K562 (cell line): ENCODE results near the gene ZNF124. TPM values are rescaled to one million over a fixed set of nuclear protein-coding genes. Genes with fewer than 3 reads are reported as not detected.
A peak's percentile ranks its signal among the peaks of the same experiment; 100 is the strongest.

ENCODE experiments used
- ATAC-seq: fragments of 200-7000 bp; cut with Tn5 transposase; 3 replicates; pipeline ENCODE4 v1.9.1; 2020; ENCODE audit warnings: moderate library complexity
- BruUV-seq: library from RNA; stranded (reverse); fragments of 400-500 nt; replicated peaks from 2 replicates; lab custom pipeline; 2021; lab: Mats Ljungman, UMichigan
- CTCF ChIA-PET: fragments of 300-600 bp; formaldehyde crosslinking; extraction: SDS; loops from one replicate; lab custom pipeline; 2021; ENCODE audit warnings: low intra/inter-chr PET ratio; lab: Yijun Ruan, JAX
- POLR2A ChIA-PET: fragments of 300-600, 350-650 bp; sonication (Branson Sonifier 250); formaldehyde crosslinking; extraction: SDS; loops from one replicate; lab custom pipeline; 2021; ENCODE audit warnings: antibody characterized with exemption, inconsistent platforms; lab: Yijun Ruan, JAX
- DNase-seq, 4 experiments: peaks; one replicate each; pipeline versions ENCODE4 v3.0.0 to v3.0.0-alpha.2; 2011 to 2018; ENCODE audit warnings: low spot score in 3 of 4, mixed read lengths in 3 of 4; ENCODE audit errors: extremely low read depth in 1 of 4
- FAIRE-seq: peaks from 2 replicates; lab custom pipeline; 2011; peaks lifted over from hg19 to GRCh38; lab: Jason Lieb, UNC
- H2AFZ ChIP-seq: 2 replicates; pipeline ENCODE4 v1.6.0; 2011; ENCODE audit warnings: low read depth, low read length, control low read depth, inconsistent platforms
- H3K27ac ChIP-seq: fragments of 200-600 bp; 3 replicates; pipeline ENCODE4 v1.8.0; 2011; ENCODE audit warnings: low read depth, mild to moderate bottlenecking, control low read depth, inconsistent platforms, low read length, moderate library complexity, mixed read lengths; ENCODE audit errors: extremely low read depth
- H3K27me3 ChIP-seq, 2 experiments: fragments of 300-600 bp in 1 of 2; 2 replicates in 1 of 2; 3 replicates in 1 of 2; pipeline versions ENCODE4 v1.6.0 to v1.8.0; 2011; ENCODE audit warnings: inconsistent platforms in 2 of 2, low read length in 2 of 2, mild to moderate bottlenecking in 1 of 2, mixed read lengths in 1 of 2, moderate library complexity in 1 of 2; ENCODE audit not compliant: control insufficient read depth in 2 of 2, insufficient read depth in 2 of 2
- H3K36me3 ChIP-seq: fragments of 300-600 bp; 3 replicates; pipeline ENCODE4 v1.8.0; 2011; ENCODE audit warnings: mild to moderate bottlenecking, low read length, inconsistent platforms; ENCODE audit not compliant: control insufficient read depth, insufficient read depth
- H3K4me1 ChIP-seq, 2 experiments: fragments of 200-600 bp in 1 of 2; replicated peaks in 1 of 2; 2 replicates in 1 of 2; 3 replicates in 1 of 2; pipeline versions ENCODE4 v1.5.1 to v1.8.0; 2011; ENCODE audit warnings: inconsistent platforms in 2 of 2, low read length in 2 of 2, mild to moderate bottlenecking in 1 of 2, mixed read lengths in 1 of 2, moderate library complexity in 1 of 2; ENCODE audit not compliant: control insufficient read depth in 2 of 2, insufficient read depth in 2 of 2
- H3K4me2 ChIP-seq: 2 replicates; pipeline ENCODE4 v1.6.1; 2011; ENCODE audit warnings: low read length, control low read depth, inconsistent platforms, mixed read lengths; ENCODE audit not compliant: insufficient read depth
- H3K4me3 ChIP-seq: fragments of 200-600 bp; sonication (generic), shearing (Covaris generic); 2 replicates; pipeline ENCODE4 v1.5.1; 2016; ENCODE audit warnings: control low read depth, inconsistent platforms
- H3K79me2 ChIP-seq: fragments of 200-600 bp; 3 replicates; pipeline ENCODE4 v1.8.0; 2011; ENCODE audit warnings: low read length, inconsistent platforms; ENCODE audit not compliant: control insufficient read depth, insufficient read depth
- H3K9ac ChIP-seq, 2 experiments: 2 replicates each; pipeline versions ENCODE4 v1.6.0 to v1.6.1; 2011; ENCODE audit warnings: low read depth in 2 of 2, low read length in 2 of 2, control low read depth in 1 of 2, inconsistent platforms in 1 of 2, mild to moderate bottlenecking in 1 of 2, mixed read lengths in 1 of 2; ENCODE audit not compliant: insufficient read depth in 1 of 2
- H3K9me1 ChIP-seq: one replicate; pipeline ENCODE4 v1.6.0; 2011; ENCODE audit warnings: inconsistent platforms, mild to moderate bottlenecking, low read length, moderate library complexity; ENCODE audit not compliant: control insufficient read depth, insufficient read depth
- H3K9me3 ChIP-seq: replicated peaks from 2 replicates; pipeline ENCODE4 v1.5.1; 2011; ENCODE audit warnings: low read depth, low read length, inconsistent platforms; ENCODE audit not compliant: control insufficient read depth, insufficient read depth
- H4K20me1 ChIP-seq: replicated peaks from 2 replicates; pipeline ENCODE4 v1.6.1; 2011; ENCODE audit warnings: low read length, inconsistent platforms, mixed read lengths; ENCODE audit not compliant: control insufficient read depth, insufficient read depth
- CBX1 ChIP-seq: sonication (generic); IDR thresholded peaks from 2 replicates; pipeline ENCODE4 v1.6.1; 2016; ENCODE audit warnings: antibody characterized with exemption, low read depth, mild to moderate bottlenecking
- CBX3 ChIP-seq, 2 experiments: IDR thresholded peaks; 1 replicate in 1 of 2; 2 replicates in 1 of 2; pipeline ENCODE4 v1.6.1; 2012; ENCODE audit warnings: inconsistent platforms in 2 of 2, low read length in 2 of 2, borderline replicate concordance in 1 of 2, control low read depth in 1 of 2
- CC2D1A ChIP-seq: fragments of 450-650 bp; IDR thresholded peaks from 2 replicates; pipeline ENCODE4 v1.6.1; 2017; ENCODE audit warnings: mild to moderate bottlenecking
- CREB1 ChIP-seq, 2 experiments: sonication (generic) in 1 of 2; formaldehyde crosslinking in 1 of 2; IDR thresholded peaks; 2 replicates each; pipeline versions ENCODE4 v1.6.1 to v1.8.0; 2012 to 2022; ENCODE audit warnings: inconsistent platforms in 1 of 2, mild to moderate bottlenecking in 1 of 2, missing genetic modification reagents in 1 of 2, moderate library complexity in 1 of 2
- MEF2A ChIP-seq: IDR thresholded peaks from 2 replicates; pipeline ENCODE4 v1.6.1; 2011; ENCODE audit warnings: low read depth, mild to moderate bottlenecking, low read length, moderate library complexity; ENCODE audit not compliant: control insufficient read depth
- PHTF2 ChIP-seq: fragments of 250-450 bp; sonication (Bioruptor Pico); IDR thresholded peaks from 2 replicates; pipeline ENCODE4 v1.5.0; 2021; ENCODE audit warnings: mild to moderate bottlenecking
- SIN3A ChIP-seq, 2 experiments: fragments of 150-350 bp in 1 of 2; IDR thresholded peaks; 2 replicates each; pipeline ENCODE4 v1.6.1; 2011 to 2016; ENCODE audit warnings: borderline replicate concordance in 2 of 2, low read depth in 2 of 2, low read length in 2 of 2, mild to moderate bottlenecking in 2 of 2, moderate library complexity in 2 of 2; ENCODE audit not compliant: control insufficient read depth in 1 of 2
- ZNF232 ChIP-seq: sonication (generic); formaldehyde crosslinking; IDR thresholded peaks from 2 replicates; pipeline ENCODE4 v1.8.0; 2022; ENCODE audit warnings: mild to moderate bottlenecking, missing genetic modification reagents
- ZNF583 ChIP-seq: fragments of 250-450 bp; sonication (Bioruptor Pico); IDR thresholded peaks from 2 replicates; pipeline ENCODE4 v1.4.0; 2020
- WGBS: fragments of 100-300 bp; shearing (Covaris generic); methylation state at CpG from one replicate; pipeline ENCODE4 v1.1.6; 2016; ENCODE audit warnings: low coverage, mixed read lengths; ENCODE audit not compliant: insufficient coverage; ENCODE audit errors: missing lambda C conversion rate; 5-methylcytosine and 5-hydroxymethylcytosine counted together
- in situ Hi-C: fragments of 300-500 bp; cut with MboI; formaldehyde crosslinking; loops from 4 replicates; pipeline ENCODE4 v1.15.0; 2018; ENCODE audit warnings: inconsistent platforms, mixed read lengths
- intact Hi-C: fragments of 100-400 bp; cut with micrococcal nuclease; formaldehyde crosslinking; loops from 2 replicates; pipeline ENCODE4 v1.14.2; 2022
- polyA plus RNA-seq, 8 experiments: library from polyadenylated mRNA; depleted of rRNA in 4 of 8; stranded (reverse) in 5 of 8; unstranded in 3 of 8; fragments of >200 nt; fragmentation: Nextera tagmentation in 2 of 8; fragmentation: Illumina TruSeq in 1 of 8; extraction: Ambion mirVana in 2 of 8; extraction: Trizol in 1 of 8; gene quantifications; 2 replicates each; pipeline versions ENCODE4 v1.2.1 to v1.2.3, GENCODE V29; 2011 to 2014; ENCODE audit warnings: inconsistent platforms in 1 of 8, missing spikeins in 1 of 8
- total RNA-seq, 7 experiments: library from RNA; depleted of rRNA in 6 of 7; stranded (reverse); fragments of >200 nt in 6 of 7; fragmentation: Illumina TruSeq in 2 of 7; extraction: Trizol in 2 of 7; gene quantifications; 2 replicates each; pipeline versions ENCODE4 v1.2.1 to v1.2.3, GENCODE V29; 2011 to 2021; ENCODE audit warnings: low replicate concordance in 1 of 7
- TF ChIP-seq, protein P1 (sequence below), 2 experiments: IDR thresholded peaks; 2 replicates each; pipeline ENCODE4 v1.6.1; 2012; ENCODE audit warnings: improper control_type of control experiment in 2 of 2, low read depth in 2 of 2, low read length in 2 of 2, borderline replicate concordance in 1 of 2
- TF ChIP-seq, protein P2 (sequence below): conservative IDR thresholded peaks from 2 replicates; pipeline ENCODE4 v1.6.1; 2011; ENCODE audit warnings: low read depth, mild to moderate bottlenecking, low read length; ENCODE audit not compliant: control insufficient read depth
- TF ChIP-seq, protein P3 (sequence below): fragments of 450-650 bp; IDR thresholded peaks from 2 replicates; pipeline ENCODE4 v1.6.1; 2018; ENCODE audit not compliant: partially characterized antibody
- TF ChIP-seq, protein P4 (sequence below): fragments of 450-650 bp; conservative IDR thresholded peaks from 2 replicates; pipeline ENCODE4 v1.6.1; 2016; ENCODE audit warnings: missing genetic modification characterization, low read depth, mild to moderate bottlenecking, missing compliant biosample characterization, moderate library complexity

ZNF124 gene
- total and polyA plus RNA-seq, 9 of the 15 experiments (the other 6 are each of a cell fraction or from before 2014, with no cell fraction given), result 7.6 to 71.5 (median 20.2) TPM

DNA sequence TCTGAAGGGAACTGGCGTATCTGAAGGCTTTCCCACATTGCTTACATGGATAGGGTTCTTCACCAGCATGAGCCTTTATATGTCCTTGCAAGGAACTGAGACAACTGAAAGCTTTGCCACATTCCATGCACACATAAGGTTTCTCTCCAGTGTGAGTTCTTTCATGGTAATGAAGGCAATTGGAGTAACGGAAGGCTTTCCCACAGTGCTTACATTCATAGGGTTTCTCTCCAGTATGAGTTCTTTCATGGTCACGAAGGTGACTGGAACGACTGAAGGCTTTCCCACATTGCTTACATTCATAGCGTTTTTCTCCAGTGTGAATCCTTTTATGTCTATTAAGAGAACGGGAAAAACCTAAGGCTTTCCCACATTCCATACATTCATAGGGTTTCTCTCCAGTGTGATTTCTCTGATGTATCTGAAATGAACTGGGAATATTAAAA, 15.0 kb downstream of the ZNF124 start:
- Histone ChIP-seq H4K20me1 (no peaks in the 10 kb centered on the region), H3K9ac (no peak overlapping the region), H3K27ac (no peak overlapping the region), H3K4me1 (no peaks in the 10 kb centered on the region), H3K36me3 (peaks cover 73% of the 10 kb centered on the region), H3K9me1 (no peaks in the 10 kb centered on the region), H3K27me3 (no peaks in the 10 kb centered on the region), H3K4me3 (no peak overlapping the region), H3K79me2 (peaks cover 32% of the 10 kb centered on the region), H2AFZ (no peak overlapping the region), H3K4me2 (no peak overlapping the region), H3K9me3 (peaks cover 48% of the 10 kb centered on the region)
- ChIA-PET CTCF (no interaction called here), POLR2A (no interaction called here)
- ATAC-seq, result no peak
- intact Hi-C loops, result no loop called here
- in situ Hi-C loops, result no loop called here
- 97% methylated on average over 6 of the region's 6 CpGs for WGBS
- no peak for DNase-seq
- FAIRE-seq, result no peak
- BruUV-seq, result no TSS peak
- TF ChIP-seq ZNF232 (no peak), CREB1 (IDR thresholded peaks at IDR 0.05) (no peak), CREB1 (CRISPR knock-in tag; IDR thresholded peaks at IDR 0.05) (no peak), SIN3A (IDR thresholded peaks at IDR 0.05; ENCODE audit: borderline replicate concordance in 2 of 2, control insufficient read depth in 1 of 2, low read depth in 2 of 2, low read length in 2 of 2) (no peak), CBX3 (IDR thresholded peaks at IDR 0.05; ENCODE audit: borderline replicate concordance in 1 of 2, low read length in 2 of 2) (peak in 1 of 2 experiments; percentile 94; a peak in 2 of 3 replicates), ZNF583 (no peak), CBX1 (0 out of 2 replicates have a peak, but pooled peaks have one; percentile 36), PHTF2 (CRISPR knock-in tag) (no peak), MEF2A (no peak), CC2D1A (no peak)
- TF ChIP-seq, protein P1, sequence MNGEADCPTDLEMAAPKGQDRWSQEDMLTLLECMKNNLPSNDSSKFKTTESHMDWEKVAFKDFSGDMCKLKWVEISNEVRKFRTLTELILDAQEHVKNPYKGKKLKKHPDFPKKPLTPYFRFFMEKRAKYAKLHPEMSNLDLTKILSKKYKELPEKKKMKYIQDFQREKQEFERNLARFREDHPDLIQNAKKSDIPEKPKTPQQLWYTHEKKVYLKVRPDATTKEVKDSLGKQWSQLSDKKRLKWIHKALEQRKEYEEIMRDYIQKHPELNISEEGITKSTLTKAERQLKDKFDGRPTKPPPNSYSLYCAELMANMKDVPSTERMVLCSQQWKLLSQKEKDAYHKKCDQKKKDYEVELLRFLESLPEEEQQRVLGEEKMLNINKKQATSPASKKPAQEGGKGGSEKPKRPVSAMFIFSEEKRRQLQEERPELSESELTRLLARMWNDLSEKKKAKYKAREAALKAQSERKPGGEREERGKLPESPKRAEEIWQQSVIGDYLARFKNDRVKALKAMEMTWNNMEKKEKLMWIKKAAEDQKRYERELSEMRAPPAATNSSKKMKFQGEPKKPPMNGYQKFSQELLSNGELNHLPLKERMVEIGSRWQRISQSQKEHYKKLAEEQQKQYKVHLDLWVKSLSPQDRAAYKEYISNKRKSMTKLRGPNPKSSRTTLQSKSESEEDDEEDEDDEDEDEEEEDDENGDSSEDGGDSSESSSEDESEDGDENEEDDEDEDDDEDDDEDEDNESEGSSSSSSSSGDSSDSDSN (IDR thresholded peaks at IDR 0.05; ENCODE audit: borderline replicate concordance in 1 of 2, low read depth in 2 of 2, low read length in 2 of 2), result no peak
- TF ChIP-seq, protein P2, sequence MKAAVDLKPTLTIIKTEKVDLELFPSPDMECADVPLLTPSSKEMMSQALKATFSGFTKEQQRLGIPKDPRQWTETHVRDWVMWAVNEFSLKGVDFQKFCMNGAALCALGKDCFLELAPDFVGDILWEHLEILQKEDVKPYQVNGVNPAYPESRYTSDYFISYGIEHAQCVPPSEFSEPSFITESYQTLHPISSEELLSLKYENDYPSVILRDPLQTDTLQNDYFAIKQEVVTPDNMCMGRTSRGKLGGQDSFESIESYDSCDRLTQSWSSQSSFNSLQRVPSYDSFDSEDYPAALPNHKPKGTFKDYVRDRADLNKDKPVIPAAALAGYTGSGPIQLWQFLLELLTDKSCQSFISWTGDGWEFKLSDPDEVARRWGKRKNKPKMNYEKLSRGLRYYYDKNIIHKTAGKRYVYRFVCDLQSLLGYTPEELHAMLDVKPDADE, result peak; percentile 58; the same call in 1 of the 2 replicates
- TF ChIP-seq, protein P3, sequence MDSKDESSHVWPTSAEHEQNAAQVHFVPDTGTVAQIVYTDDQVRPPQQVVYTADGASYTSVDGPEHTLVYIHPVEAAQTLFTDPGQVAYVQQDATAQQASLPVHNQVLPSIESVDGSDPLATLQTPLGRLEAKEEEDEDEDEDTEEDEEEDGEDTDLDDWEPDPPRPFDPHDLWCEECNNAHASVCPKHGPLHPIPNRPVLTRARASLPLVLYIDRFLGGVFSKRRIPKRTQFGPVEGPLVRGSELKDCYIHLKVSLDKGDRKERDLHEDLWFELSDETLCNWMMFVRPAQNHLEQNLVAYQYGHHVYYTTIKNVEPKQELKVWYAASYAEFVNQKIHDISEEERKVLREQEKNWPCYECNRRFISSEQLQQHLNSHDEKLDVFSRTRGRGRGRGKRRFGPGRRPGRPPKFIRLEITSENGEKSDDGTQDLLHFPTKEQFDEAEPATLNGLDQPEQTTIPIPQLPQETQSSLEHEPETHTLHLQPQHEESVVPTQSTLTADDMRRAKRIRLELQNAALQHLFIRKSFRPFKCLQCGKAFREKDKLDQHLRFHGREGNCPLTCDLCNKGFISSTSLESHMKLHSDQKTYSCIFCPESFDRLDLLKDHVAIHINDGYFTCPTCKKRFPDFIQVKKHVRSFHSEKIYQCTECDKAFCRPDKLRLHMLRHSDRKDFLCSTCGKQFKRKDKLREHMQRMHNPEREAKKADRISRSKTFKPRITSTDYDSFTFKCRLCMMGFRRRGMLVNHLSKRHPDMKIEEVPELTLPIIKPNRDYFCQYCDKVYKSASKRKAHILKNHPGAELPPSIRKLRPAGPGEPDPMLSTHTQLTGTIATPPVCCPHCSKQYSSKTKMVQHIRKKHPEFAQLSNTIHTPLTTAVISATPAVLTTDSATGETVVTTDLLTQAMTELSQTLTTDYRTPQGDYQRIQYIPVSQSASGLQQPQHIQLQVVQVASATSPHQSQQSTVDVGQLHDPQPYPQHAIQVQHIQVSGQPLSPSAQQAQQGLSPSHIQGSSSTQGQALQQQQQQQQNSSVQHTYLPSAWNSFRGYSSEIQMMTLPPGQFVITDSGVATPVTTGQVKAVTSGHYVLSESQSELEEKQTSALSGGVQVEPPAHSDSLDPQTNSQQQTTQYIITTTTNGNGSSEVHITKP, result no peak
- TF ChIP-seq, protein P4, sequence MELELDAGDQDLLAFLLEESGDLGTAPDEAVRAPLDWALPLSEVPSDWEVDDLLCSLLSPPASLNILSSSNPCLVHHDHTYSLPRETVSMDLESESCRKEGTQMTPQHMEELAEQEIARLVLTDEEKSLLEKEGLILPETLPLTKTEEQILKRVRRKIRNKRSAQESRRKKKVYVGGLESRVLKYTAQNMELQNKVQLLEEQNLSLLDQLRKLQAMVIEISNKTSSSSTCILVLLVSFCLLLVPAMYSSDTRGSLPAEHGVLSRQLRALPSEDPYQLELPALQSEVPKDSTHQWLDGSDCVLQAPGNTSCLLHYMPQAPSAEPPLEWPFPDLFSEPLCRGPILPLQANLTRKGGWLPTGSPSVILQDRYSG (tag), result no peak
